Epithelial cell of esophagus (primary cell): Measurements from ENCODE around the gene USP16.

Experiments
- DNase-seq: peaks from one replicate; pipeline ENCODE4 v3.0.0; 2010; ENCODE audit warnings: low read depth
- H3K4me3 ChIP-seq: 2 replicates; pipeline ENCODE4 v1.5.1; 2011; ENCODE audit warnings: mild to moderate bottlenecking, low read length, control low read depth
- CTCF ChIP-seq: IDR thresholded peaks from 2 replicates; pipeline ENCODE4 v1.5.1; 2011; ENCODE audit warnings: low read depth, mild to moderate bottlenecking, low read length, control low read depth, inconsistent platforms; ENCODE audit not compliant: insufficient read depth; ENCODE audit errors: missing control alignments

USP16 gene

GRCh38 chr21:29055080-29055479, 30.6 kb downstream of the USP16 start:
- no peak for DNase-seq
- H3K4me3 ChIP-seq = no peak overlapping the region
- TF ChIP-seq CTCF = no peak

DNA sequence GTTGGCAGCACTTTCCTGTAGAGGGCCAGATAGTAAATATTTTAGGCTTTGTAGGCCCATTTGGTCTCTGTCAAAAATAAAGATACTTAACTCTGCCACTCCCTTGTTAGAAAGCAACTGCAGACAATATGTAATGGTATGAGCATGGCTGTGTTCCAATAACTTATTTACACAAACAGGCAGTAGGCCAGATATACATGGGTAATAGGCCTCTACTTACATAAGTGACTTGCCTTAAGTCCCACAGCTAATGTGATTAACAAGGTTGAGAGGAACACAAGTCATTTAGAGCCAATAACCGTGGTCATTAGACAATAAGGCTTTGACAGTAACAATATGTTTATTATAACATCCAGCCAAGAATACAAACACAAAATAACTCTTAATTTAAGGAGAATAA, 31.5 kb downstream of the USP16 start:
- DNase-seq = peak; percentile 21
- no peak for TF ChIP-seq CTCF
- no peak overlapping the region for H3K4me3 ChIP-seq

DNA sequence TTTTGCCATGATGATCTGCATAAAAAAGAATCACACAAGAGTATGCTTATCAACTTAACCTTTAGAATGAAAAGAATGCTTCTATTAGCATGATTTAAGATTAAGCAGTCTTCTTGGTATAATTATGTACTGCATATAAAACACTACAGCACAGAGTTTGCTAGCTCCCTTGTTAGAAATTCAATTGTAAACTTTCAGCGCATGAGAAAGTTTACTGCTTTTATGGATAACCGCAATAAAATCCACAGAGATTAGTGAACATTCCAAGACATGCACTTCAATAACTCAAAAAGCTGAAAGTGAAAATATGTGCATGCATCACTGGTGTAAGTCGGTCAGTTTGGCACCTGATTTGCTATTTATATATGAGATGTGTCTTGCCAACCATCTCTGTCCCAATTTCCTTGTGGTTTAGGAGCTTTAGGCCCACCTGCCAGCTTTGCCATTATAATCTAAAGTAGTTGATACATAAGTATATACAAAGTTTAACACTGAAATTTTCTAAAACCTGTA, 32.1 kb downstream of the USP16 start:
- no peak for TF ChIP-seq CTCF
- no peak overlapping the region for H3K4me3 ChIP-seq
- DNase-seq = no peak

GRCh38 chr21:29064850-29065481, 40.5 kb downstream of the USP16 start:
- no peak for DNase-seq
- no peak for TF ChIP-seq CTCF
- H3K4me3 ChIP-seq = no peak overlapping the region

- H3K4me3 ChIP-seq = peak overlapping the region; percentile 87
Measured at GRCh38 chr21:29072873-29073221, 48.4 kb downstream of the USP16 start.

DNA sequence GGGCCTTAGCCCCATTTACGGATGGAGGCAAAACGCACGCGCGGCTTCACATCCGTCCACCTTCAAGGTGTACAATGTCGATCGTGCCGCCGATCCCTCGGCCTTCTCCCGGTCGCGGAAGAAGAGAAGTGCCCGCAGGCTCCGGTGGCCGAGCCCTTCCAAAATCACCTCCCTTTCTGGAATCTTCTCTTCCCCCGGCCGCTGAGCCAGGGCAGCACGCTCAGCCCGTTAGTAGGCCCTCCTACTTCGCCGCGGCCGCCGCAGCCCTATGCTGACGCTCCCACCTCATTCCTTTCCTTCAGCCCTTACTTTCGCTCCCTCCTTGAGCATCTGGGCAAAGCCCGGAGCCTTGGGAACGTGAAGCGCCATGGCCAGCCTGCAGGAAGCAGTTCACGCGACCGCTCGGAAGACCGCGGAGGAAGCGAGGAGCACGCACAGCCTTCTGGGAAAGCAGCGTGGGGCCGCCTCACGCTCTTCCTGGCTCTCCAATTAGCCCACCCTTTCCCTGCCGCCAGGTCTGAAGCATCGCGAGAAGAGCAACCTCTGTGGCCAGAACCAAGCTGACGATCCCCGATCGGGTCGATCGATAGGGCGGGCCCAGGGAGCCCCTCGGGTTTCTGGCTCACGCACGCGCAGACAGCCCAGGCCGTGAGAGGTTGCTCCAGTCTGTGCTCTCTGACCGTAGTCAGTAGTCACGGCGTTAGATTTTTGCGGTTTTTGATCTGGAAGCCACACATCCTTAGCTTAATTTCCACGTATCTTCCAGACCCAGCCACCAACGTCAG, 48.9 kb downstream of the USP16 start, which contains the start of gene CCT8:
TSS of gene CCT8 (minus strand) at position 427 of the 785 bp plus-strand sequence. CDS start at position 369, 58 bp downstream.
- peak; percentile 100 for DNase-seq
- peak within 1 kb of the TSS; percentile 87 for H3K4me3 ChIP-seq
- no peak for TF ChIP-seq CTCF

More at GRCh38 chr21:29072873-29073221, 48.4 kb downstream of the USP16 start:
- TF ChIP-seq CTCF = no peak
- peak; percentile 42 for DNase-seq
